HepG2 (cell line): ENCODE data around the gene KRTAP19-6. TPM values are rescaled to one million over a fixed set of nuclear protein-coding genes. Genes with fewer than 3 reads are reported as not detected.
A peak's percentile ranks its signal among the peaks of the same experiment; 100 is the strongest.

Experiments used
- ATAC-seq: fragments of 200-7000 bp; cut with Tn5 transposase; 3 replicates; pipeline ENCODE4 v1.9.1; 2020; ENCODE audit warnings: mild to moderate bottlenecking, moderate library complexity
- BruUV-seq: library from RNA; stranded (reverse); fragments of 400-500 nt; replicated peaks from 2 replicates; lab custom pipeline; 2021; lab: Mats Ljungman, UMichigan
- CTCF ChIA-PET: fragments of 300-600 bp; formaldehyde crosslinking; extraction: SDS; loops from one replicate; lab custom pipeline; 2021; ENCODE audit warnings: low total read pairs, inconsistent platforms, low intra/inter-chr PET ratio; lab: Yijun Ruan, JAX
- POLR2A ChIA-PET: fragments of 350-600 bp; sonication (Branson Sonifier 250); formaldehyde crosslinking; loops from one replicate; lab custom pipeline; 2020; ENCODE audit warnings: antibody characterized with exemption, inconsistent platforms; lab: Yijun Ruan, JAX
- DNase-seq: peaks from one replicate; pipeline ENCODE4 v3.0.0-alpha.2; 2015; ENCODE audit warnings: low spot score
- FAIRE-seq: peaks from 3 replicates; lab custom pipeline; 2011; peaks lifted over from hg19 to GRCh38; lab: Jason Lieb, UNC
- H2AFZ ChIP-seq: one replicate; pipeline ENCODE4 v1.6.1; 2011; ENCODE audit warnings: low read length, inconsistent platforms
- H3K27ac ChIP-seq: fragments of 300-600 bp; 3 replicates; pipeline ENCODE4 v1.8.0; 2011; ENCODE audit warnings: mixed run types, mild to moderate bottlenecking, mixed read lengths, low read length, inconsistent platforms; ENCODE audit not compliant: insufficient read depth; ENCODE audit errors: extremely low read length
- H3K27me3 ChIP-seq, 2 experiments: fragments of 200-600 bp in 1 of 2; 2 replicates in 1 of 2; 3 replicates in 1 of 2; pipeline versions ENCODE4 v1.6.0 to v1.8.0; 2011; ENCODE audit warnings: low read length in 2 of 2, mild to moderate bottlenecking in 2 of 2, moderate library complexity in 2 of 2, inconsistent platforms in 1 of 2; ENCODE audit not compliant: insufficient read depth in 2 of 2, control insufficient read depth in 1 of 2
- H3K36me3 ChIP-seq, 2 experiments: fragments of 200-600 bp in 1 of 2; replicated peaks in 1 of 2; 2 replicates in 1 of 2; 3 replicates in 1 of 2; pipeline versions ENCODE4 v1.5.1 to v1.8.0; 2011; ENCODE audit warnings: low read length in 2 of 2, inconsistent platforms in 1 of 2; ENCODE audit not compliant: insufficient read depth in 2 of 2, control insufficient read depth in 1 of 2
- H3K4me1 ChIP-seq: 2 replicates; pipeline ENCODE4 v1.5.1; 2012; ENCODE audit warnings: low read length, inconsistent platforms; ENCODE audit not compliant: insufficient read depth
- H3K4me2 ChIP-seq: 2 replicates; pipeline ENCODE4 v1.6.0; 2011; ENCODE audit warnings: low read depth, low read length, inconsistent platforms
- H3K4me3 ChIP-seq, 3 experiments: fragments of 200-600 bp in 1 of 3; sonication (generic), shearing (Covaris generic) in 1 of 3; replicated peaks in 1 of 3; 2 replicates each; pipeline ENCODE4 v1.5.1; 2011 to 2016; ENCODE audit warnings: low read length in 3 of 3, inconsistent platforms in 2 of 3, low read depth in 2 of 3, mild to moderate bottlenecking in 2 of 3, control low read depth in 1 of 3, mixed read lengths in 1 of 3; ENCODE audit not compliant: insufficient read depth in 1 of 3
- H3K79me2 ChIP-seq: one replicate; pipeline ENCODE4 v1.6.1; 2011; ENCODE audit warnings: low read length, inconsistent platforms; ENCODE audit not compliant: insufficient read depth
- H3K9ac ChIP-seq: 2 replicates; pipeline ENCODE4 v1.6.0; 2011; ENCODE audit warnings: mild to moderate bottlenecking, low read depth, low read length, inconsistent platforms; ENCODE audit not compliant: insufficient read depth
- H3K9me3 ChIP-seq: 2 replicates; pipeline ENCODE4 v1.5.1; 2012; ENCODE audit warnings: mild to moderate bottlenecking, low read length
- H4K20me1 ChIP-seq: 2 replicates; pipeline ENCODE4 v1.6.0; 2011; ENCODE audit warnings: inconsistent platforms, mild to moderate bottlenecking, low read length, moderate library complexity; ENCODE audit not compliant: insufficient read depth
- MAFK ChIP-seq, 2 experiments: IDR thresholded peaks in 1 of 2; conservative IDR thresholded peaks in 1 of 2; 2 replicates each; pipeline ENCODE4 v1.6.1; 2011; ENCODE audit warnings: improper control_type of control experiment in 2 of 2, low read length in 2 of 2
- MBNL3 ChIP-seq: fragments of 250-450 bp; sonication (Bioruptor Pico); conservative IDR thresholded peaks from 2 replicates; pipeline ENCODE4 v1.8.0; 2022; ENCODE audit warnings: mild to moderate bottlenecking, inconsistent platforms
- WGBS: methylation state at CpG from one replicate; pipeline ENCODE4 v1.1.6; 2017; ENCODE audit warnings: low lambda C conversion rate; 5-methylcytosine and 5-hydroxymethylcytosine counted together
- in situ Hi-C: cut with HindIII; loops from 2 replicates; pipeline ENCODE4 v1.10.0; 2017; ENCODE audit warnings: low pct_unique_long_range_greater_than_20kb; ENCODE audit not compliant: extremely low pct_ligation_motif_present
- intact Hi-C: fragments of 100-400 bp; cut with micrococcal nuclease; formaldehyde crosslinking; loops from one replicate; pipeline ENCODE4 v1.10.0; 2022; ENCODE audit not compliant: unreplicated experiment
- polyA plus RNA-seq, 8 experiments: library from polyadenylated mRNA; depleted of rRNA in 3 of 8; stranded (reverse) in 7 of 8; unstranded in 1 of 8; fragments of >200 nt; fragmentation: Illumina TruSeq in 4 of 8; extraction: Trizol in 4 of 8; gene quantifications; 2 replicates each; pipeline versions ENCODE4 v1.2.1 to v1.2.3, GENCODE V29; 2011 to 2016; ENCODE audit warnings: low read depth in 4 of 8, missing spikeins in 1 of 8, mixed read lengths in 1 of 8; ENCODE audit not compliant: insufficient read depth in 1 of 8
- total RNA-seq, 5 experiments: library from RNA; depleted of rRNA; stranded (reverse); fragments of >200 nt; fragmentation: Illumina TruSeq; extraction: Trizol; gene quantifications; 2 replicates each; pipeline ENCODE4 v1.2.3, GENCODE V29; 2016; ENCODE audit warnings: low read depth in 1 of 5
- TF ChIP-seq, protein P1 (sequence below): sonication (generic); formaldehyde crosslinking; IDR thresholded peaks from 2 replicates; pipeline ENCODE4 v1.8.1; 2023; ENCODE audit warnings: mild to moderate bottlenecking, missing genetic modification reagents
- TF ChIP-seq, protein P2 (sequence below), 2 experiments: sonication (generic) in 1 of 2; formaldehyde crosslinking in 1 of 2; IDR thresholded peaks; 2 replicates each; pipeline versions ENCODE4 v1.4.0 to v1.6.1; 2016 to 2020; ENCODE audit warnings: borderline replicate concordance in 1 of 2, low read depth in 1 of 2, mild to moderate bottlenecking in 1 of 2, missing genetic modification reagents in 1 of 2

KRTAP19-6 gene
- total and polyA plus RNA-seq, 2 of the 13 experiments (the other 11 are each of a cell fraction or from before 2014, with no cell fraction given): not detected

DNA sequence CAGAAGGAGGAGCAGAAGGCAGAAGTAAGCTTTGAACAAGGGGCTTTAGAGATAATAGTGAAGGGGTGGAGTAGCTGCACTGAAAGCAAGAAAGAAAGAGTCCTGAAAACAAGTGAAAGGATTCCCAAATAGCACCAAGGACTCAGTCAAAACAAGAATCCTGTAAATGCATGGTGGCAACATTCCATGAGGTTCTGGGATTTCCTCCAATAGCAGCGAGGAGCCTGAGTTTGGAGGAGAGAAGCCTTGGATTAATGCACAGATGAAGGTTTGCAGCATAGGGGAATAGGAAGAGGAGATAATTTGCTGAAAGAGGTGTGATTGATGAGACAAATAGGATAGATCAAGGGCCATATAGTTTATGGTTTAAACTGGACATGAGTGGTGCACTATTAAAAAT, 37.7 kb upstream of the KRTAP19-6 start:
- no peak overlapping the region for H3K9ac ChIP-seq
- no peaks in the 10 kb centered on the region for H3K36me3 ChIP-seq
- no peaks in the 10 kb centered on the region for H3K27me3 ChIP-seq
- in situ Hi-C loops: no loop called here
- no peaks in the 10 kb centered on the region for H3K4me1 ChIP-seq
- peaks cover 85% of the 10 kb centered on the region for H3K9me3 ChIP-seq
- ChIA-PET CTCF (no interaction called here), POLR2A (no interaction called here)
- intact Hi-C loops: no loop called here
- DNase-seq (no peak), FAIRE-seq (no peak), ATAC-seq (no peak)
- no TSS peak for BruUV-seq
- 0% methylated on average over 1 of the region's 1 CpG for WGBS
- H4K20me1 ChIP-seq: no peaks in the 10 kb centered on the region
- TF ChIP-seq, protein P1, sequence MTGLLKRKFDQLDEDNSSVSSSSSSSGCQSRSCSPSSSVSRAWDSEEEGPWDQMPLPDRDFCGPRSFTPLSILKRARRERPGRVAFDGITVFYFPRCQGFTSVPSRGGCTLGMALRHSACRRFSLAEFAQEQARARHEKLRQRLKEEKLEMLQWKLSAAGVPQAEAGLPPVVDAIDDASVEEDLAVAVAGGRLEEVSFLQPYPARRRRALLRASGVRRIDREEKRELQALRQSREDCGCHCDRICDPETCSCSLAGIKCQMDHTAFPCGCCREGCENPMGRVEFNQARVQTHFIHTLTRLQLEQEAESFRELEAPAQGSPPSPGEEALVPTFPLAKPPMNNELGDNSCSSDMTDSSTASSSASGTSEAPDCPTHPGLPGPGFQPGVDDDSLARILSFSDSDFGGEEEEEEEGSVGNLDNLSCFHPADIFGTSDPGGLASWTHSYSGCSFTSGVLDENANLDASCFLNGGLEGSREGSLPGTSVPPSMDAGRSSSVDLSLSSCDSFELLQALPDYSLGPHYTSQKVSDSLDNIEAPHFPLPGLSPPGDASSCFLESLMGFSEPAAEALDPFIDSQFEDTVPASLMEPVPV: no peak
- no peak for TF ChIP-seq MBNL3 (CRISPR knock-in tag)
- no peak overlapping the region for H2AFZ ChIP-seq
- H3K79me2 ChIP-seq: no peaks in the 10 kb centered on the region
- H3K4me3 ChIP-seq: no peak overlapping the region
- H3K27ac ChIP-seq: no peak overlapping the region
- H3K4me2 ChIP-seq: no peak overlapping the region

DNA sequence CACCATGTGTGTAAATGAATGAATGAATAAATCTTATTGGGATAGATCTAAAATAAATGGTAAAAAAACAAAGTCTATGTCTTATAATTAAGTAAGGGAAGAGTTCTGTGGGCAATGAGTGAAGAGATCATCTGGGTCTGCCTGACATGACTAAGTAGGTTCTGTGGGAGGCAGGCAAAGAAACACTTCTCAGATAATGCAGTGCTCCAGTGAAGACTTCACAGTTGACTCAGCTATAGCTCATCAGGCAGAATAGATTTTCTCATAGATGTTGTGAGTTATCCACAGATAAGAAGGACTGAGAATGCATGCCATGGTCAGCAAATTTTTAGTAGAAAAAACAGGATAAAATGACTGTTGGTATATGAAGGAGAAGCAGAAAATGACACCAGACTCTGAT, 36.1 kb upstream of the KRTAP19-6 start:
- no peaks in the 10 kb centered on the region for H3K36me3 ChIP-seq
- H3K4me3 ChIP-seq: no peak overlapping the region
- DNase-seq: no peak
- no peaks in the 10 kb centered on the region for H3K79me2 ChIP-seq
- TF ChIP-seq MAFK (conservative IDR thresholded peaks at IDR 0.05 in 1 of 2, IDR thresholded peaks at IDR 0.05 in 1 of 2; ENCODE audit: low read length in 2 of 2): 0 out of 4 replicates have a peak, but pooled peaks of 1 of the 2 experiments have one; percentile 5
- TF ChIP-seq, protein P2, sequence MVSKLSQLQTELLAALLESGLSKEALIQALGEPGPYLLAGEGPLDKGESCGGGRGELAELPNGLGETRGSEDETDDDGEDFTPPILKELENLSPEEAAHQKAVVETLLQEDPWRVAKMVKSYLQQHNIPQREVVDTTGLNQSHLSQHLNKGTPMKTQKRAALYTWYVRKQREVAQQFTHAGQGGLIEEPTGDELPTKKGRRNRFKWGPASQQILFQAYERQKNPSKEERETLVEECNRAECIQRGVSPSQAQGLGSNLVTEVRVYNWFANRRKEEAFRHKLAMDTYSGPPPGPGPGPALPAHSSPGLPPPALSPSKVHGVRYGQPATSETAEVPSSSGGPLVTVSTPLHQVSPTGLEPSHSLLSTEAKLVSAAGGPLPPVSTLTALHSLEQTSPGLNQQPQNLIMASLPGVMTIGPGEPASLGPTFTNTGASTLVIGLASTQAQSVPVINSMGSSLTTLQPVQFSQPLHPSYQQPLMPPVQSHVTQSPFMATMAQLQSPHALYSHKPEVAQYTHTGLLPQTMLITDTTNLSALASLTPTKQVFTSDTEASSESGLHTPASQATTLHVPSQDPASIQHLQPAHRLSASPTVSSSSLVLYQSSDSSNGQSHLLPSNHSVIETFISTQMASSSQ (IDR thresholded peaks at IDR 0.05; ENCODE audit: low read depth): no peak
- TF ChIP-seq, protein P2 (CRISPR knock-in tag; IDR thresholded peaks at IDR 0.05; ENCODE audit: borderline replicate concordance): no peak
- TF ChIP-seq, all 625 proteins: peak for 1
- intact Hi-C loops: no loop called here
- FAIRE-seq: no peak
- no peaks in the 10 kb centered on the region for H4K20me1 ChIP-seq
- H3K9ac ChIP-seq: no peak overlapping the region
- POLR2A ChIA-PET: no interaction called here
- no peak for ATAC-seq
- no peak overlapping the region for H3K4me2 ChIP-seq
- H3K27ac ChIP-seq: no peak overlapping the region
- no peaks in the 10 kb centered on the region for H3K27me3 ChIP-seq
- in situ Hi-C loops: no loop called here
- CTCF ChIA-PET: no interaction called here
- peaks cover 83% of the 10 kb centered on the region for H3K9me3 ChIP-seq
- no peaks in the 10 kb centered on the region for H3K4me1 ChIP-seq
- no TSS peak for BruUV-seq
- H2AFZ ChIP-seq: no peak overlapping the region
